HTR-8/SVneo (cell line): ENCODE measurements around the gene BOC.

ENCODE experiments used
- DNase-seq: peaks from one replicate; pipeline ENCODE4 v3.0.0; 2011; ENCODE audit warnings: low spot score, mixed read lengths; ENCODE audit not compliant: insufficient read length
- FAIRE-seq: peaks from 2 replicates; lab custom pipeline; 2011; peaks lifted over from hg19 to GRCh38; lab: Jason Lieb, UNC

BOC gene

GRCh38 chr3:113243071-113243470 is 31.7 kb downstream of the BOC start:
- no peak for DNase-seq
- no peak for FAIRE-seq

DNA sequence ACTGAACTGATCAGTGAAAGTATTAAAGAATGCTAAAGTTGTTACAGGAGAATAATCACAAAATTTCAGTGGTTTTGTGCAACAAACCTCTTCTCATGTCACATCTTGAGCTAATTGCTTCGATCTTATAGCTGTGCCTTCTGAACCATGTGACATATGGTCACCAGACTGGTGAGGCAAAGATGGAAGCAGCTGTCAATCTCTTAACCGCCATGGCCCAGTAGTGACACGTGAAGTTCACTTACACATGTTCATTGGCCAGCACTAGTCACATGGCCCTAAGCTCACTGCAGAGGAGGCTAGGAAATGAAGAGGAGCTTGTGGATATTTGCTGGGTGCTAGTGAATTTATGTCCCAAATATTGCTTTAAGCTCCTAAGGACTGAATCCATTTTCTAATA is 32.5 kb downstream of the BOC start:
- no peak for FAIRE-seq
- no peak for DNase-seq

DNA sequence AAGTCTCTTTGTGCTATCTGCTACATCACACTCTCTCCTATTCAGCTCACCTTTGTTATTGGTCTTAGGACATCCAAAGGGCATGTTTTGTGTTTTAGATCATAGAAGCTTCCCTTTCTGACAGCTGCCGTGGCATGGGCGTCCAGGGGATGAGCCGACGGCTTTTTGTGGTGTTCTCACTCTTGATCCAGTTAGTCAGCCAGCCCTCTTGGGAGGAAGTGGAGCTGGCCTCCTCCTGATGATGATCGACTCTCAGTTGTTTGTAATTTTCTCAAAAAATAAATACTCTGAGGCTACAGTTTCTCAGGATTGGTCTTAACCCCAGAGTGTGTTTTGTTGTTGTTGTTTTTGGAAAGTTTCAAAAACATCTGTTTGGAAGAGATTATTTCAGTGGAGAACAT is 34.4 kb downstream of the BOC start:
- DNase-seq (no peak), FAIRE-seq (no peak)

DNA sequence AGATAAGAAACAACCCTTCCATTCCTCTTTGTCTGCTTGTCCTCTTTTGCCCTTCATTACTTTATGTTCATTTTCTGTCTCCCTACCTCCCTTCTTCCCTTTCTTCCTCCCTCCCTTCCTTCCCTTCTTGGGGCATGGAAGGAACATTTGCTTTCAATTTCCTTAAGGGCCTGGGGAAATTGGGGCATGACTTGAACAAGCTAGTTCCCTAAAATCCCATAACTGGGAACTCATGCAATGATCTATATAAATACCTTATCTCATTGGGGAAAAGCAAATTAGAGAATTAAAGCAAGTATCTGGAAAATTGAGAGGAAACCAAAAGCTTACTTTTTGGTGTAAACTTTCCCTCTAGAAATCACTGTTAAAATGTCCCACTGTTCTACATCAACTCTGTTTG is 35.7 kb downstream of the BOC start:
- no peak for DNase-seq
- FAIRE-seq: no peak

- FAIRE-seq (no peak), DNase-seq (no peak)
Observed at GRCh38 chr3:113247675-113248458, 36.5 kb downstream of the BOC start.

GRCh38 chr3:113249111-113249510 is 37.8 kb downstream of the BOC start:
- no peak for FAIRE-seq
- DNase-seq: peak; percentile 33

GRCh38 chr3:113249601-113250000 is 38.2 kb downstream of the BOC start:
- FAIRE-seq (no peak), DNase-seq (no peak)

DNA sequence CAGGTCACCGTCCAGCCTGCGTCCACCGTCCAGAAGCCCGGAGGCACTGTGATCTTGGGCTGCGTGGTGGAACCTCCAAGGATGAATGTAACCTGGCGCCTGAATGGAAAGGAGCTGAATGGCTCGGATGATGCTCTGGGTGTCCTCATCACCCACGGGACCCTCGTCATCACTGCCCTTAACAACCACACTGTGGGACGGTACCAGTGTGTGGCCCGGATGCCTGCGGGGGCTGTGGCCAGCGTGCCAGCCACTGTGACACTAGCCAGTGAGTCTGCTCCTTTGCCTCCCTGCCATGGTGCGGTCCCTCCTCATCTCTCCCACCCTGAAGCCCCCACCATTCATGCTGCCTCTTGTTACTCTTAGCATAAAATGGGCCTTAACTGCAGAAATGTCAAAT is 39.2 kb downstream of the BOC start:
- no peak for DNase-seq
- no peak for FAIRE-seq

DNA sequence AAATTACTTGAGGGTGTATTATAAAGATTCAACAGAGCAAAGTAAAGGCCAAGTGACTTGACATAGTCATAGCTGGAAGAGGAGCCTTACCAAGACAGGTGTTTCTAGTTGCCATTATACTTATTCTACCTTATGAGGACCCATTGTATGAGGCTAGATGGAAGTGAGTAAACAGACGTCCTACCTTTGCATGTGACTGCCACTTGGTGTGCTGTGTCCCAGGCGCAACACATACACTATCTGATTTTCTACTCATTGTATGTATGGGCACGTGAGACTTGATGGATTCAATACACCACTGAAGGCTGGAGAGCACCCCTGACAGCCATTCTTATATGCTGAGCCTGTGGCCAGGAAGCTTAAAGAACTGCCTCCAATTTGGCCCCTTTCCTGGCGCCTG is 40.5 kb downstream of the BOC start:
- DNase-seq (no peak), FAIRE-seq (no peak)

GRCh38 chr3:113252553-113252952 is 41.2 kb downstream of the BOC start:
- FAIRE-seq (no peak), DNase-seq (no peak)

DNA sequence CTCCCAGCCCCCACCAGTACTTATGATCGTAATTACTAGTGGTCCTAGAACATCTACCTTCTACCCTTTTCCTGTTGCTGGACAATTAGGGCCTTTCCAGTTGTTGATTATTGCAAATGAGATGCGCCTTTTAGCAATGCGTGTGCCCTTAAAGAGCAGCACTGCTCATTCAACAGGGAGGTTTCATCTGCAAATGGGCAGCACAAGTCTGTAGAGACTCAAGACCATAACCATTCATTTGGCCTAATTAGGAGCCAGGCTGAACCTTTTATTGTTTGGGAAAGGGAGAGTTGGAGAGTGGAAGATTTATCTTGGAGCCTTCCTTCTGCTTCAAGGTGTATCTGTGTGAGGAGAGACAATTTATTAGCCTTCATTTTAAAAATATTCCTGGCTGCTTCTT is 42.3 kb downstream of the BOC start:
- FAIRE-seq: no peak

DNA sequence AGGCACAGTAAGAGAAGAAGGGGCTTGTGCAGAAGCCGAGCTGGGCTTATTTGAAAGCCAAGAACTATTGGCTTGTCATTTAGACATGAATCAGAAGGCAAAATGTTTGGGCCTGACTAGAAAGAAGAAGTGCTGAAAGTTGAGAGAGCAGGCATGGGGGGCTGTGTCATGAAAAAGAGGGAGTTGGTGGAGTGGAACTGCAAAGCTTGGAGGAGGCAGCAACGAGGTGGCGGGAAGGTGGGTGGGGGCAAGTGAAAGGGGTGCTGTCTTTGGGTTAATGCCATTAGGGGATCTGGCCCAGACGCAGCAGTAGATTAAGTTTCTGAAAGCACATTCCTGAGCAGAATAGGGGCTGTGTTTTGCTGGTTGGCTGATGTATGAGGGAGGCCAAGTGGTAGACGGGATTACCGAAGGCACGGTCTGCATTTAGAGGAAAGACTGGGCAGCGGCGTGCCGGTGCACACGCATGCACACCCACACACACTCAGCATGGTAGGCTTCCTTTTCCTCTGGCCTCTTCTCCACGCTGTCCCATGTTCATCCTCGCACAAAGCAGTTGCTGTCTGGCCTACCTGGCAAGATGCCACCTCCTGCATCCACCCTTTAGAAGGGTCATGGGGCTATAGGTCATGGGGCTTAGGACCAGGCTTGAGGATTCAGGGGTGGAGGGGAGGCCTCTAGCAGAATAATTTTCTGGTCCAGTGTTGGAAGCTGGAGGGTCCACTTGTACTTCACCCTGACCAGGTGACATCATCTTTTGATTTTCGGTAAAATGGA is 43.0 kb downstream of the BOC start:
- no peak for DNase-seq

More for the DNA sequence above, 42.3 kb downstream of the BOC start:
- DNase-seq: no peak

DNA sequence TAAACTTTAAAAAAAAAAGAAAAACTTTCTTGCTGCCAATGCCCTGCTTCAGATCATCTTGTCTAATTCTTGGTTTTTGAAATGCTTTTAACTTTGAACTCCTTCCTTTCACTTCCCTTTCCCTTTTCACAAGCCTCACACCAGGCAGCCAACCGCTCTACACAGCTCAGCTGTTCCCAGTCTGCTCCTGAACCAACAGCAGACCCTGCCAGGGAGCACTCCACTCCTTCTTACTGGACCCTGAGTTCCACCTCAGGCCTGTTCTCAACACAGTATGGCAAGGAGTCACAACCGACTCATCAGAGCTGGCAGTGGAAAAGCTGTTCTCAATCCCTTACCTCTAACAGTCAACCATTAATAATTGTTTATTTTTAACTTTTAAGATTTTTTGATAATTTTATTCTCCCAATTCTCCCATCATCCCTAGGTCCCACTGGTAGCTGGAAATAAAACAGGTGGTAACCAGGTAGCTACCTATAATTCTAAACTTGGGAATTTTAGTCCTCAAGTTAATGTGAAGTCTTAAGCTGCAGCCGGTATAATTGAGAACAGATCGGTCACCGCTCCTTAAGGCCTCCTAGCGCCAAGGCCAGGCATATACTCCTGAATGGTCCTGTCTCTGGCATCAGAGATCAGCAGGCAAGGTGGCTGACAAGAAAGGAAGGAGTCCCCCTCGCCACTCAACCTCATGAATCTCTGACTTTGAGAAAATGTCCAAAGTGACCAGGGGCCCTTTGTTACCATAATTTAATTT is 43.9 kb downstream of the BOC start:
- no peak for FAIRE-seq
- no peak for DNase-seq

More for the DNA sequence above, 43.0 kb downstream of the BOC start:
- no peak for FAIRE-seq

DNA sequence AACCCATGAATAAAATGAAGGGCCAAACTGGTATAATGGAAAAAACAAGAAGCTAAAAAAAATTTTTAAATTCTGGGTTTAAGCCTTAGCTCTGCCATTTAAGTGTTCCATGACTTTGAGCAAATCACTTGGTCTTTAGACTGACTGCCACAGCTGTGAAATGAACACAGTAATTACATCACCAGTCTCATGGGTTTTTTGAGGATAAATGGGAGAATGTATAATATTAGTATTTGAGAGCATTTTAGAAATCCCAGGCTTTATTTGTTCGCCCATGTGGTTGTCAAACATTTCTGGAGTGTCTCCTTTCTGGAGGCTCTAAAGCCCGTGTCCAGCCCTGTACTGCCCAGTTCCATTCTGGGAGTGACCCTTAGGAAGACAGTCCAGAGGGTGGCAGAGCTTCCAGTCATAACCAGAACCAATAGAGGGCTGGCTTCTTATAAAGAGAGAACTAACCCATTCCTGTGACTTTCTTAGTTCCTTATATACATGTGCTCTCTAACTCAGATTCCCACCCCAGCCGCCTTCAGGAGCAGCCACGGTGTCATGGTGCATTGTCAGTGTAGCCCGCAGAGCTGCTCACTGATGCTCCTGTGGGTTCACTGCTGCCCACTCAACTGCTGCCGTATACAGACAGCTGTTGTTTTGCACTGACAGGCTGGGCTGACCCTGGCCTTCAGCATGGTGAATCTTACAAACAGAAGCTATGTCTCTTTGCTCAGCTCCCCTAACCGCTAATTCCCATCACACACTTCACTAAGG is 44.7 kb downstream of the BOC start:
- DNase-seq: no peak
- no peak for FAIRE-seq

DNA sequence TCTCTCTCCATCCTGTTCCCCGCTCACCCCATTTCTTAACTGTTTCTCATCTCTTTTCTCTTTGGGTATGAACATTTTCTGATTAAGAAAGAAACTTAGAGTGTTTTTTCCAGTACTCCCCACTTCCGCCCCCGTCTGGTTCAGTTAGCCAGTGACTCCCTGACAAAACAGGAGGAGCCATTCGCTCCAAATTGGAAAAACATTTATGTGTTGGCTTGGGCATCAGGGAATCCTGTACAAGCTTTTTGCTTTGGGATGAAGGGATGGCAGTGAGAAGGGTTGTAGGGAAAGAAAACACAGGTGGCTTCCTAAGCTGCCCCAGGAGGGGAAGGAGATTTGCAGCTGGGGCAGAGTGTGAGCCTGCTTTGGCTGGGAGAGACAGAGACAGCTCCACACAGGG is 47.0 kb downstream of the BOC start:
- DNase-seq: no peak
- no peak for FAIRE-seq

DNA sequence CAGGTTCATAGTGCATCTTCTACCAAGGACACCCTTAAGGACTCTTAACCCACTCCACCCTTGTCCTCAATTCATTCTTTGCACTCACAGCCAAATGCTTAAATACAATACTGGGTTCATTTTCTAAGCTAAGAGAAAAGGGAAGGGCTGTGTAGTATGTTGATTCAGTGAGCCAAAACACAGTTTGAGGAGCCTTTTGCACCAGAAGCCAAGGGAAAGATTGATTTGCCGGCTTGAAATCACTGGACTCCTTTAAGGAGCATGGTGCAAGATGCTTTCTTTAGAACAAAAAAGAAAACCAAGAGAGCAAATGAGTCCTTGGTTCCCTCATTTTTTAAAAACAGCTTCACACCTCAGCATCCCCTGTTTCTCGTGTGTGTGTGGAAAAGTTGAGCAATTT is 47.8 kb downstream of the BOC start:
- no peak for DNase-seq
- no peak for FAIRE-seq

- FAIRE-seq: no peak
- no peak for DNase-seq
Observed at GRCh38 chr3:113261063-113261625, 49.8 kb downstream of the BOC start.

DNA sequence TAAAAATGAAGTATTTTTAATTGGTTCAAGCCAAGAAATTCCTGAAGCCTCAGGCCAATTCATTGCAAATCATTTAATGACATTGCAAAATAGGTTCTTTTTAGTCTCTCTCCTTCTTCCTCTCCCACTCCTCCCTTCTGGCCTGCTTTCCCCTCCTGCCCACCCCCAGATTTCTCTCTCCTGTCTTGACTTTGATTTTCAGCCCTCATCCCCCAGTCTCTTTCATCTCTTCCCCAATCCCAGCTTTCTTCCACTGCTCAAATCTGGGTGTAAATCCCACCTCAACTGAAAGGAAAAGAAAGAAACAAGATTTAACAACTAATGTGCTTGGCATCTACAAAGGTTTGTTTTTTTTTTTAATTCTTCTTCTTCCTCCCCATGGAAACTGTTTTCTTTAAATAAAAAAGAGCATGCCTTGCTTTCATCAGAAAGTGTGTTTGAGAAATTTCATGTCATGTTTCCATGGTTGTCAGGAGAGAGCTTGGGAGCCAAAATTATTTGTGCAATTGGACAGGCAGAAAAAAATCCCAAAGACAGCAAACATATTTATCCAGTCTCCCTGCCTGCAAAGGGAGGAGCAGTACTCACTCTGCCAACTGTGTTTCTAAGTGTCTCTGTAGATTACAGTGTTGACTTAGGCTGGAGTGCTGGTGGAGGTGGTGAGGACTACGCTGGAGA is 50.4 kb downstream of the BOC start:
- FAIRE-seq: no peak
- no peak for DNase-seq

DNA sequence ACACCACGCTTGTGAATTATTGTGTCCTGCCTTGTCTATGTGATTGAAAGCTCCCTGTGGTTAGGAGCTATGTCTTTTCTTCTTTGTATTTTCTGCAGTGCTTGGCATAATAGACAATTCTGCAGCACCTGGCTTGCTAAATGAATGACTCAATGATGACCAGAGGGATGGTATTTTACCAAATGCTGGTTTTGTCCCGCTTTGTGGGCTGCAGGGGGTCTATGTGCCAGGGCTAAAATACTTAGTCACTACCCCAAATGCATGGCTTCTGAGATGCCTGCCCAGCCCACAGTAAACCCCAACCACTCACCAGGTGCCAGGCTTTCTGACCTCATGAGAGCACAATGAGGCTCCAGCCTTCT is 50.9 kb downstream of the BOC start:
- no peak for DNase-seq

More for the DNA sequence above, 50.9 kb downstream of the BOC start:
- FAIRE-seq: no peak
